Smooth muscle cell of the brain vasculature (primary cell): ENCODE measurements around the gene POU4F1.
"Not testable (repeated sequence)": the region's sequence is repeated elsewhere in the genome, so short reads cannot be mapped to it uniquely, and the experiment has no call there.

Experiments used
- DNase-seq: peaks from one replicate; pipeline ENCODE4 v3.0.0-alpha.2; 2012; ENCODE audit warnings: low read depth, low spot score

POU4F1 gene

DNA sequence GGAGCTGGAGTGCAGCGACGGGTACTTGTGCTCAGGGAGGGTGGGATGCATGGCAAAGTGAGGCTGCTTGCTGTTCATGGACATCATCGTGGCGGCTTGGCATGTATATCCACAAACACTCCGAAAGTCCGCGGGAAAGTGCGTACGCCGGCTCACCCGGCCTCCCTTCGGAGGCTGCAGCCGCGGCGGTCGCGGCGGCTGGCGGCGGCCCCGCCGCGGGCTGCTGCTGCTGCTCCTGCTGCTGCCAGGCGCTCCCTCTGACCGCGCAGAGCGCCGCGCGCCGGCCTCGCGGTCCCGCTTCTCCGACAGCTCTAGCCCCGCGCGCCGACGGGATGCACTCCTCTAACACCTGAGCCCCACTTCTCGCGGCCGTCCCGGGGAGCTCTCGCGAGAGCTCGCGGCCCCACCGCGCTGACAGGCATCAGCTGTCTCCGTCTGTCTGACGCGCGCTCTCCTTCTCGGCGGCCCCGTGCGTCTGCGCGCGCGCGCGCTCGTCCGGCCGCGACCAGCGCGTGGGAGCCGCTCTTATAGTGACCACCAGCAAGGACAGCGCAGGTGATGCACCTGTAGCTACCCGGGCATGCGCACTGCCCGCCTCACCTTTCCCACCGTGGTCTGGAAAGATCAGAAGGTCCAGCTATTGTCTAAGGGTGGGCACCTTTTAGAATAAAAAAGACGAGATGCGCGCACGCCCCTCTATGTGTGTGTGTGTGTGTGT, at the start of gene POU4F1:
Gene POU4F1 (minus strand): TSS at position 313 of the 718 bp plus-strand sequence. CDS start 226 bp downstream, at position 87.
- DNase-seq = no peak

DNA sequence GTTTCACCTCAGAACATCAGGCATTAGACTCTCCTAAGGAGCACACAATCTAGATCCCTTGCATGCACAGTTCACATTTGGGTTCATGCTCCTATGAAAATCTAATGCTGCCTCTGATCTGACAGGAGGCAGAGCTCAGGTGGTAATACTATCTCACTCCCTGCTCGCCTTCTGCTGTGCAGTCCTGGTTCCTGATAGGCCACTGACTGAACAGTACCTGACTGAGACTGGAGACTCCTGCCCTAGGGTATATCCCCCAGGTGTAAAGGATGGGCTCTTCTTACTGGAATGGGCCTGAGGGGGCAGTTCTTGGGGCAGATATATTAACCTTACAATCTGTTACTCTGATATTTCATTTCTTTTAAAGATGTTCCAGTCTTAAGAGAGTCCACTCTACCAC, 49.3 kb upstream of the POU4F1 start:
- DNase-seq = no peak

GRCh38 chr13:78650717-78651083, 47.3 kb upstream of the POU4F1 start:
- no peak for DNase-seq

- DNase-seq = no peak
Observed at GRCh38 chr13:78649997-78650716, 46.8 kb upstream of the POU4F1 start.

GRCh38 chr13:78647109-78647678, 43.8 kb upstream of the POU4F1 start:
- not testable (repeated sequence) for DNase-seq

GRCh38 chr13:78638216-78638615, 34.9 kb upstream of the POU4F1 start:
- no peak for DNase-seq

GRCh38 chr13:78636495-78636894, 33.1 kb upstream of the POU4F1 start:
- no peak for DNase-seq

DNA sequence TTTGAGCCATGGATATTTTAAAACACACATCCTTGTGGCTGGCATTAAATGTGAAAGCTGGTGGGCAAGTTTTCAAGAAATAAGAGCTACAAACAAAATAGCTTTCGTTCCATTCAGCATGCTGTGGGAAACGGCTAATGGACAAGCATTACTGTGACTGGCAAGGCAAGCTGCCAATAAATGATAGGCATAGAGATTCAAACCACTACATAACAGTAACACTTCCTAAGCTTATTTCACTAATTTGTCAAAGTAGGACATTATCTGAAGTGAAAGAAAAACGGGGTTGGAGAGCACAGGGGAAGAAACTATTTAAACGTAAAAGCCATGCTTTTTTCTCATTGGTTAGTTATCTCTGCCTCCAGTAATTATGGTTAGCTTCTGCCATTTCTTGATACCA, 29.6 kb upstream of the POU4F1 start:
- no peak for DNase-seq

DNA sequence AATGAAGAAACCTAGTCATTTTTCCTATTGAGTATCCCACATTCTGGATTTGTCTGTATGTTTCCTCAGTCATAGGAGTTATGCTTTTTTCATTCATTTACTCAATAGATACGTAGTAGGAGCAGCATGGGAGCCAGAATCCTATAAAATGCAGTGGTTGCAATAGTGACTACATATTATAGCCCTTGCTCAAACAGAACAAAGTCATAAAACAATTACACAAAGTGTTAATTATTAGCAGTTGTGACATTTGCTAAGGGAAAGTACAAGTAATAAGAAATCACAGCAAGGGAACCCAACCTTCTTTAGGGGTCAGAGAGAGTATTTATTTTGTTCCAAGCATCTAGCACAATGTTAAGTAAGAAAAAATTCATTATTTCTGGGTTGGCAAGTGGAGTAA, 27.7 kb upstream of the POU4F1 start:
- no peak for DNase-seq

- no peak for DNase-seq
Observed at GRCh38 chr13:78630511-78630910, 27.2 kb upstream of the POU4F1 start.

- DNase-seq = no peak
Observed at GRCh38 chr13:78625384-78625783, 22.0 kb upstream of the POU4F1 start.

DNA sequence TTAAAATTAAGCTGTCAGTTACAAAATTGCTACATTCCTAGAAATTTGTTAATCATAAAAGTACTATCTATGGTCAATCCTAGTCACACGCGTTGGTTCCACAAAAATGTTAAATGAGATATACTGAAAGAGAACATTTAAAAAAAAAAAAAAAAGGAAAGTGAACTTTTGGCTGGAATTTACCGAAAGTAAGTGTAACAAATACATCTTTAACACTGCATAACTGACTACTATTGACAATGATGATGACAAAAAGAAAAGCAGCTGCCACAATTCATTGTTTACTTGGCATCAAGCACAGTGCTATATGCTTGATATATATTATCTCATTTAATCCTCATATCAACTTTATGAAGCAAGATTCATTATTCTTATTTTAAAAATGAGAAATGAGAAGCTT, 19.8 kb upstream of the POU4F1 start:
- DNase-seq = no peak

GRCh38 chr13:78620936-78621470, 17.7 kb upstream of the POU4F1 start:
- DNase-seq = no peak

- no peak for DNase-seq
Observed at GRCh38 chr13:78618411-78618810, 15.1 kb upstream of the POU4F1 start.

GRCh38 chr13:78611040-78611439, 7.7 kb upstream of the POU4F1 start:
- DNase-seq = no peak

DNA sequence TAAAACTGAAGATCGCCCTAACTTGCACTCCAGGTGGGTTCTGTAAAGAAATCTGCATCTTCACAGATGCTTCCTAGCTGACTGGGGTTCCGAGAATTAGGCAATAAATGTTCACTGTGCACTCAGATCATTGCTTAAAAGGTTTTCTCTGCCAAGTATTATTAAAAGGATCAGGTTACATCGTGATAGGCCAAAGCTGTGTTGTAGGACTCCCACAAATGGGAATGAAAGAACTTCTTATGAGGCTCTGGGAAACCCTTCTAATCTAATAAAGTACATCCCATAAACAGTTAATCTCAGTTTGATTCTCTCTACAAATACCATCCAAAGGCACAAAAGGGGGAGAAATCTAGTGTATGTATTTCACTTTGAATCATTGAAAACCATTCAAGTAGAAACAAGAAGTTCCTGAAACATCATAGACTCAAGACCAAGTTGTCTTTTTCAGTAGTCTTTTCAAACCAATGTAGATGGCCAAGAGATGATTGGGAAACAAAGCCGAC, 7.1 kb upstream of the POU4F1 start:
- no peak for DNase-seq

- no peak for DNase-seq
Observed at GRCh38 chr13:78609464-78610205, 6.3 kb upstream of the POU4F1 start.

GRCh38 chr13:78608688-78609463, 5.5 kb upstream of the POU4F1 start:
- no peak for DNase-seq

- DNase-seq = no peak
Observed at GRCh38 chr13:78608252-78608687, 4.9 kb upstream of the POU4F1 start.

DNA sequence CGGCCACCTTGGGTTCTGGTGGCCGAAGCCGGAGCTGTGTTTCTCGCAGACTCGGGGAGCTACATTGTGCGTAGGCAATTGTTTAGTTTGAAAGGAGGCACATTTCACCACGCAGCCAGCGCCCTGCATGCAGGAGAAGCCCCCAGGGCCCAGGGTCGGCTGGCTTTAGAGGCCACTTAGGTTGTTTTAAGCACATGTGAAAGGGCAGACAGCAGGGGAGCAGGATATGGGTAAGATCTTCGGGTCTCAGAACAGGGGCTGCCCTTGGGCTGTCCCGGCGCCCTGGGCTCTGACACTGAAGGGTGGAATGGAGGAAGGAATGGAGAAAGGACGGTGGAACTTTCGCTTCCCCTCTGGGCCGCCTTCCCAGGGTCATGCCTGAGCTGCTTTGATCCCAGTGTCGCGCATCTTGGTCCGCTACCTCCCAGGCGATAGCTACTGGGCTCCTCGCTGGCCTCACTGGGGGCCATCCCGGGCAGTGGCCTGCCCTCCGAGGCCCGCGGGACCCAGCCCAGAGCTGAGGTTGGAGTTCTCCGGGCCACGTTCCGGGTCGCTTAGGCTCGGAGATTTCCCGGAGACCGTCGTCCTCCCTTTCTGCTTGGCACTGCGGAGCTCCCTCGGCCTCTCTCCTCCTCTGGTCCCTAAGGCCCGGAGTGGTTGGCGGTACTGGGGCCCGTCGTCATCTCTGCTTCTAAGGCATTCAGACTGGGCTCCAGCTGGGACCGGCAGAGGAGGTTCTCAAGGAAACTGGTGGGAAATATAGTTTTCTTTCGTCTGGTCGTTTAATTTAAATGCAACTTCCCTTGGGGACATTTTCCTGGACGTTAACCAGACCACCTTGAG, 4.3 kb upstream of the POU4F1 start:
- no peak for DNase-seq
